ENCODE data around the gene TNIK. TPM values are rescaled to one million over a fixed set of nuclear protein-coding genes. Genes with fewer than 3 reads are reported as not detected.

TNIK gene
- total and polyA plus RNA-seq, 2 of the 13 experiments (the other 11 are each of a cell fraction or from before 2014, with no cell fraction given): 0.15 to 0.22 TPM

GRCh38 chr3:171399842-171400241, 60.4 kb downstream of the TNIK start:
- Histone ChIP-seq H3K4me1 (ENCODE audit: insufficient read depth, low read length) (no peaks in the 10 kb centered on the region), H3K27me3 (ENCODE audit: control insufficient read depth in 1 of 2, insufficient read depth in 2 of 2, low read length in 2 of 2) (no peaks in the 10 kb centered on the region; a peak in 1 of 5 replicates), H2AFZ (ENCODE audit: low read length) (no peak overlapping the region), H3K27ac (ENCODE audit: extremely low read length, insufficient read depth, low read length) (no peak overlapping the region), H3K9me3 (ENCODE audit: low read length) (no peaks in the 10 kb centered on the region), H3K4me2 (ENCODE audit: low read depth, low read length) (no peak overlapping the region), H3K4me3 (replicated peaks in 1 of 3; ENCODE audit: insufficient read depth in 1 of 3, low read depth in 2 of 3, low read length in 3 of 3) (no peak overlapping the region), H3K36me3 (replicated peaks in 1 of 2; ENCODE audit: control insufficient read depth in 1 of 2, insufficient read depth in 2 of 2, low read length in 2 of 2) (no peaks in the 10 kb centered on the region), H4K20me1 (ENCODE audit: insufficient read depth, low read length) (no peaks in the 10 kb centered on the region), H3K9ac (ENCODE audit: insufficient read depth, low read depth, low read length) (no peak overlapping the region), H3K79me2 (ENCODE audit: insufficient read depth, low read length) (no peaks in the 10 kb centered on the region)
- CTCF ChIA-PET (ENCODE audit: low intra/inter-chr PET ratio, low total read pairs): no interaction called here
- TF ChIP-seq JARID2 (CRISPR knock-in tag; IDR thresholded peaks at IDR 0.05; ENCODE audit: insufficient replicate concordance) (no peak), HDAC1 (CRISPR knock-in tag; IDR thresholded peaks at IDR 0.05) (no peak)
- POLR2A ChIA-PET: no interaction called here
- 6% methylated on average over 2 of the region's 2 CpGs for WGBS (ENCODE audit: low lambda C conversion rate)
- FAIRE-seq: no peak
- ATAC-seq: no peak
- in situ Hi-C loops (cut with HindIII; ENCODE audit: extremely low pct_ligation_motif_present, low pct_unique_long_range_greater_than_20kb): no loop called here
- no TSS peak for BruUV-seq (replicated peaks)
- no peak for DNase-seq (ENCODE audit: low spot score)
- intact Hi-C loops (cut with micrococcal nuclease; ENCODE audit: unreplicated experiment): no loop called here

- no peaks in the 10 kb centered on the region for H4K20me1 ChIP-seq (ENCODE audit: insufficient read depth, low read length)
- no peak overlapping the region for H3K9ac ChIP-seq (ENCODE audit: insufficient read depth, low read depth, low read length)
- no peak overlapping the region for H2AFZ ChIP-seq (ENCODE audit: low read length)
- H3K27ac ChIP-seq (ENCODE audit: extremely low read length, insufficient read depth, low read length): no peak overlapping the region
- ChIA-PET CTCF (ENCODE audit: low intra/inter-chr PET ratio, low total read pairs) (no interaction called here), POLR2A (no interaction called here)
- ATAC-seq: no peak
- no peaks in the 10 kb centered on the region for H3K9me3 ChIP-seq (ENCODE audit: low read length)
- DNase-seq (ENCODE audit: low spot score): no peak
- H3K79me2 ChIP-seq (ENCODE audit: insufficient read depth, low read length): no peaks in the 10 kb centered on the region
- H3K4me3 ChIP-seq (replicated peaks in 1 of 3; ENCODE audit: insufficient read depth in 1 of 3, low read depth in 2 of 3, low read length in 3 of 3): no peak overlapping the region
- 55% methylated on average over 2 of the region's 2 CpGs for WGBS (ENCODE audit: low lambda C conversion rate)
- no peaks in the 10 kb centered on the region for H3K36me3 ChIP-seq (replicated peaks in 1 of 2; ENCODE audit: control insufficient read depth in 1 of 2, insufficient read depth in 2 of 2, low read length in 2 of 2)
- 0 out of 2 replicates have a peak, but pooled peaks cover 2% of the 10 kb centered on the region for H3K4me1 ChIP-seq (ENCODE audit: insufficient read depth, low read length)
- in situ Hi-C loops (cut with HindIII; ENCODE audit: extremely low pct_ligation_motif_present, low pct_unique_long_range_greater_than_20kb) (no loop called here), intact Hi-C loops (cut with micrococcal nuclease; ENCODE audit: unreplicated experiment) (no loop called here)
- FAIRE-seq: no peak
- BruUV-seq (replicated peaks): no TSS peak
- H3K27me3 ChIP-seq (ENCODE audit: control insufficient read depth in 1 of 2, insufficient read depth in 2 of 2, low read length in 2 of 2): no peaks in the 10 kb centered on the region; a peak in 1 of 5 replicates
- H3K4me2 ChIP-seq (ENCODE audit: low read depth, low read length): no peak overlapping the region
- TF ChIP-seq ZNF17 (CRISPR knock-in tag; IDR thresholded peaks at IDR 0.05) (no peak), ZNF232 (CRISPR knock-in tag; IDR thresholded peaks at IDR 0.05; ENCODE audit: borderline replicate concordance) (no peak), BRD4 (CRISPR knock-in tag; IDR thresholded peaks at IDR 0.05) (no peak), NPAS2 (CRISPR knock-in tag; IDR thresholded peaks at IDR 0.05; ENCODE audit: borderline replicate concordance) (no peak), ZBTB1 (CRISPR knock-in tag; IDR thresholded peaks at IDR 0.05; ENCODE audit: borderline replicate concordance) (no peak)
- TF ChIP-seq, protein P1, sequence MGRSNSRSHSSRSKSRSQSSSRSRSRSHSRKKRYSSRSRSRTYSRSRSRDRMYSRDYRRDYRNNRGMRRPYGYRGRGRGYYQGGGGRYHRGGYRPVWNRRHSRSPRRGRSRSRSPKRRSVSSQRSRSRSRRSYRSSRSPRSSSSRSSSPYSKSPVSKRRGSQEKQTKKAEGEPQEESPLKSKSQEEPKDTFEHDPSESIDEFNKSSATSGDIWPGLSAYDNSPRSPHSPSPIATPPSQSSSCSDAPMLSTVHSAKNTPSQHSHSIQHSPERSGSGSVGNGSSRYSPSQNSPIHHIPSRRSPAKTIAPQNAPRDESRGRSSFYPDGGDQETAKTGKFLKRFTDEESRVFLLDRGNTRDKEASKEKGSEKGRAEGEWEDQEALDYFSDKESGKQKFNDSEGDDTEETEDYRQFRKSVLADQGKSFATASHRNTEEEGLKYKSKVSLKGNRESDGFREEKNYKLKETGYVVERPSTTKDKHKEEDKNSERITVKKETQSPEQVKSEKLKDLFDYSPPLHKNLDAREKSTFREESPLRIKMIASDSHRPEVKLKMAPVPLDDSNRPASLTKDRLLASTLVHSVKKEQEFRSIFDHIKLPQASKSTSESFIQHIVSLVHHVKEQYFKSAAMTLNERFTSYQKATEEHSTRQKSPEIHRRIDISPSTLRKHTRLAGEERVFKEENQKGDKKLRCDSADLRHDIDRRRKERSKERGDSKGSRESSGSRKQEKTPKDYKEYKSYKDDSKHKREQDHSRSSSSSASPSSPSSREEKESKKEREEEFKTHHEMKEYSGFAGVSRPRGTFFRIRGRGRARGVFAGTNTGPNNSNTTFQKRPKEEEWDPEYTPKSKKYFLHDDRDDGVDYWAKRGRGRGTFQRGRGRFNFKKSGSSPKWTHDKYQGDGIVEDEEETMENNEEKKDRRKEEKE (IDR thresholded peaks at IDR 0.05): no peak
Measured at GRCh38 chr3:171398343-171398742, 61.9 kb downstream of the TNIK start.

Measured in HepG2 (cell line).